CD14-positive monocyte (primary cell): ENCODE measurements around the gene VIM. TPM values are rescaled to one million over a fixed set of nuclear protein-coding genes. Genes with fewer than 3 reads are reported as not detected.

Source experiments
- DNase-seq, 3 donors: peaks; one replicate each; pipeline ENCODE4 v3.0.0-alpha.2; 2011 to 2022
- H2AFZ ChIP-seq: 2 replicates; pipeline ENCODE4 v1.6.0; 2012; ENCODE audit warnings: mild to moderate bottlenecking, low read depth, low read length, inconsistent platforms; ENCODE audit not compliant: insufficient read depth, poor library complexity, severe bottlenecking
- H3K27ac ChIP-seq, 2 donors: 1 replicate in 1 of 2; 2 replicates in 1 of 2; pipeline ENCODE4 v1.5.1; 2012 to 2013; ENCODE audit warnings: low read length in 2 of 2, control low read depth in 1 of 2, inconsistent platforms in 1 of 2, low read depth in 1 of 2, mild to moderate bottlenecking in 1 of 2
- H3K27me3 ChIP-seq, 2 donors: one replicate each; pipeline versions ENCODE4 v1.6.0 to v1.6.1; 2011 to 2013; ENCODE audit warnings: low read length in 2 of 2; ENCODE audit not compliant: control insufficient read depth in 2 of 2, insufficient read depth in 2 of 2
- H3K36me3 ChIP-seq, 2 donors: replicated peaks in 1 of 2; 1 replicate in 1 of 2; 2 replicates in 1 of 2; pipeline versions ENCODE4 v1.5.1 to v1.6.1; 2012 to 2013; ENCODE audit warnings: low read length in 2 of 2, control low read depth in 1 of 2, inconsistent platforms in 1 of 2, mild to moderate bottlenecking in 1 of 2; ENCODE audit not compliant: insufficient read depth in 2 of 2, control insufficient read depth in 1 of 2
- H3K4me1 ChIP-seq, 2 donors: 1 replicate in 1 of 2; 2 replicates in 1 of 2; pipeline versions ENCODE4 v1.5.1 to v1.6.1; 2012 to 2013; ENCODE audit warnings: low read length in 2 of 2, control low read depth in 1 of 2, inconsistent platforms in 1 of 2, mild to moderate bottlenecking in 1 of 2, moderate library complexity in 1 of 2; ENCODE audit not compliant: insufficient read depth in 2 of 2, control insufficient read depth in 1 of 2
- H3K4me2 ChIP-seq: replicated peaks from 2 replicates; pipeline ENCODE3; 2012; ENCODE audit warnings: low read length, moderate library complexity, mild to moderate bottlenecking; ENCODE audit not compliant: poor library complexity, severe bottlenecking; ENCODE audit errors: extremely low read depth
- H3K4me3 ChIP-seq, 3 experiments: fragments of 200-600 bp in 1 of 3; sonication (generic) in 1 of 3; replicated peaks in 1 of 3; 1 replicate in 2 of 3; 2 replicates in 1 of 3; pipeline ENCODE4 v1.5.1; 2011 to 2013; ENCODE audit warnings: low read length in 3 of 3, mild to moderate bottlenecking in 3 of 3, control low read depth in 2 of 3, low read depth in 2 of 3, inconsistent platforms in 1 of 3, moderate library complexity in 1 of 3
- H3K79me2 ChIP-seq: 2 replicates; pipeline ENCODE4 v1.6.0; 2012; ENCODE audit warnings: mild to moderate bottlenecking, control low read depth, inconsistent platforms, low read length, moderate library complexity; ENCODE audit not compliant: insufficient read depth
- H3K9ac ChIP-seq: 2 replicates; pipeline ENCODE4 v1.6.0; 2017; ENCODE audit warnings: low read length, mild to moderate bottlenecking; ENCODE audit not compliant: insufficient read depth, poor library complexity, severe bottlenecking
- H3K9me3 ChIP-seq, 2 donors: replicated peaks in 1 of 2; 1 replicate in 1 of 2; 2 replicates in 1 of 2; pipeline versions ENCODE4 v1.5.1 to v1.6.1; 2012 to 2013; ENCODE audit warnings: low read length in 2 of 2, control low read depth in 1 of 2; ENCODE audit not compliant: control insufficient read depth in 1 of 2, insufficient read depth in 1 of 2
- H4K20me1 ChIP-seq: 2 replicates; pipeline ENCODE4 v1.6.0; 2012; ENCODE audit warnings: mild to moderate bottlenecking, low read length, control low read depth, moderate library complexity; ENCODE audit not compliant: insufficient read depth
- H3K27ac Mint-ChIP-seq, 7 donors: one replicate each; pipeline ENCODE4 v1.8.0; 2020; ENCODE audit warnings: mild to moderate bottlenecking in 7 of 7, mixed read lengths in 7 of 7, moderate library complexity in 6 of 7, inconsistent platforms in 2 of 7
- H3K27me3 Mint-ChIP-seq, 3 donors: one replicate each; pipeline ENCODE4 v1.8.0; 2021 to 2022; ENCODE audit warnings: low read depth in 3 of 3, mild to moderate bottlenecking in 3 of 3, mixed read lengths in 3 of 3, moderate library complexity in 3 of 3, inconsistent platforms in 1 of 3
- H3K36me3 Mint-ChIP-seq, 2 donors: one replicate each; pipeline ENCODE4 v1.8.0; 2020; ENCODE audit warnings: mixed read lengths in 2 of 2, inconsistent platforms in 1 of 2, mild to moderate bottlenecking in 1 of 2
- H3K4me1 Mint-ChIP-seq: one replicate; pipeline ENCODE4 v1.8.0; 2020; ENCODE audit warnings: mild to moderate bottlenecking, mixed read lengths
- H3K4me3 Mint-ChIP-seq, 2 donors: one replicate each; pipeline ENCODE4 v1.8.0; 2020; ENCODE audit warnings: mild to moderate bottlenecking in 2 of 2, mixed read lengths in 2 of 2, moderate library complexity in 1 of 2
- H3K9me3 Mint-ChIP-seq, 7 donors: one replicate each; pipeline ENCODE4 v1.8.0; 2020 to 2022; ENCODE audit warnings: mixed read lengths in 7 of 7, mild to moderate bottlenecking in 6 of 7, moderate library complexity in 6 of 7, inconsistent platforms in 2 of 7
- WGBS: methylation state at CpG from one replicate; pipeline ENCODE4 v1.1.5; 2013; ENCODE audit warnings: missing lambda C conversion rate; ENCODE audit not compliant: insufficient coverage; 5-methylcytosine and 5-hydroxymethylcytosine counted together
- intact Hi-C, 2 donors: fragments of 100-400 bp; cut with micrococcal nuclease; formaldehyde crosslinking; loops; one replicate each; pipeline versions ENCODE4 v1.15.0 to v1.15.1; 2023
- polyA plus RNA-seq, 3 donors: library from polyadenylated mRNA; depleted of rRNA in 1 of 3; unstranded in 2 of 3; stranded (reverse) in 1 of 3; fragments of 300-500 nt in 2 of 3; fragments of >200 nt in 1 of 3; fragmentation: Illumina TruSeq in 2 of 3; gene quantifications; 1 replicate in 2 of 3; 2 replicates in 1 of 3; pipeline ENCODE4 v1.2.3, GENCODE V29; 2012 to 2021
- TF ChIP-seq, protein P1 (sequence below): fragments of 200-600 bp; IDR thresholded peaks from one replicate; pipeline ENCODE4 v1.8.0; 2022; ENCODE audit warnings: antibody characterized with exemption, mild to moderate bottlenecking

Gene VIM
- polyA plus RNA-seq, 3 donors = 697 to 4,055 (median 932) TPM

DNA sequence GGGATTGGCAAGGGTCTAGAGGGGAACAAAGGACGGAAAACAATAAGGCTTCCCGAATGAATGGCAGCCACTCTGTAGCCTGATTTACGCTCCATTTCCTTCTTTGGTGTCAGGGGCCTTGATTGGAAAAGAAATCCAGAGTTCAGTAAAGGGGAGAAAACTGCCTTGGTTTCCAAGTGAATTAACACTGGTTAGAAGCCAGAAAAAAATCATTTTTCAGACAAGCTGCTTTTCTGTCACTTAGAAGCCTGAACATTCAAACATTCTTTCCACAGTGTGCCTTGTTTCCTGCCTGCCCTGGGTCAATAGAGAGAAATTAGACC, 26.3 kb upstream of the VIM start:
- DNase-seq = no peak
- no peaks in the 10 kb centered on the region for H3K27me3 ChIP-seq
- H3K4me1 ChIP-seq = peaks cover 16 to 24% of the 10 kb centered on the region in 2 donors
- peak overlapping the region; percentile 89 for H3K4me2 ChIP-seq
- peaks cover 14% of the 10 kb centered on the region for H3K79me2 ChIP-seq
- TF ChIP-seq, protein P1, sequence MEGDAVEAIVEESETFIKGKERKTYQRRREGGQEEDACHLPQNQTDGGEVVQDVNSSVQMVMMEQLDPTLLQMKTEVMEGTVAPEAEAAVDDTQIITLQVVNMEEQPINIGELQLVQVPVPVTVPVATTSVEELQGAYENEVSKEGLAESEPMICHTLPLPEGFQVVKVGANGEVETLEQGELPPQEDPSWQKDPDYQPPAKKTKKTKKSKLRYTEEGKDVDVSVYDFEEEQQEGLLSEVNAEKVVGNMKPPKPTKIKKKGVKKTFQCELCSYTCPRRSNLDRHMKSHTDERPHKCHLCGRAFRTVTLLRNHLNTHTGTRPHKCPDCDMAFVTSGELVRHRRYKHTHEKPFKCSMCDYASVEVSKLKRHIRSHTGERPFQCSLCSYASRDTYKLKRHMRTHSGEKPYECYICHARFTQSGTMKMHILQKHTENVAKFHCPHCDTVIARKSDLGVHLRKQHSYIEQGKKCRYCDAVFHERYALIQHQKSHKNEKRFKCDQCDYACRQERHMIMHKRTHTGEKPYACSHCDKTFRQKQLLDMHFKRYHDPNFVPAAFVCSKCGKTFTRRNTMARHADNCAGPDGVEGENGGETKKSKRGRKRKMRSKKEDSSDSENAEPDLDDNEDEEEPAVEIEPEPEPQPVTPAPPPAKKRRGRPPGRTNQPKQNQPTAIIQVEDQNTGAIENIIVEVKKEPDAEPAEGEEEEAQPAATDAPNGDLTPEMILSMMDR = no peak
- Mint-ChIP-seq H3K9me3 (no peaks in the 10 kb centered on the region), H3K27me3 (peaks cover 0 to 1% (median 0%) of the 10 kb centered on the region in 3 donors), H3K4me1 (peaks cover 34% of the 10 kb centered on the region), H3K4me3 (peak overlapping the region; percentile 90 to 95), H3K36me3 (peaks cover 5% of the 10 kb centered on the region in 2 donors), H3K27ac (peak overlapping the region; percentile 98 to 100 (median 100))
- intact Hi-C loops = loop anchor here (2.0 to 5.0 kb wide), 3 partner anchors 15 to 174 kb away; no protein-coding TSS in a partner anchor
- peak overlapping the region; percentile 80 to 92 (median 86) for H3K4me3 ChIP-seq
- no peaks in the 10 kb centered on the region for H4K20me1 ChIP-seq
- H3K36me3 ChIP-seq = no peaks in the 10 kb centered on the region
- H3K9ac ChIP-seq = peak overlapping the region; percentile 85
- WGBS = 33% methylated on average over 3 of the region's 3 CpGs
- peak overlapping the region; percentile 89 for H2AFZ ChIP-seq
- no peaks in the 10 kb centered on the region for H3K9me3 ChIP-seq
- H3K27ac ChIP-seq = peak overlapping the region; percentile 96 to 97

DNA sequence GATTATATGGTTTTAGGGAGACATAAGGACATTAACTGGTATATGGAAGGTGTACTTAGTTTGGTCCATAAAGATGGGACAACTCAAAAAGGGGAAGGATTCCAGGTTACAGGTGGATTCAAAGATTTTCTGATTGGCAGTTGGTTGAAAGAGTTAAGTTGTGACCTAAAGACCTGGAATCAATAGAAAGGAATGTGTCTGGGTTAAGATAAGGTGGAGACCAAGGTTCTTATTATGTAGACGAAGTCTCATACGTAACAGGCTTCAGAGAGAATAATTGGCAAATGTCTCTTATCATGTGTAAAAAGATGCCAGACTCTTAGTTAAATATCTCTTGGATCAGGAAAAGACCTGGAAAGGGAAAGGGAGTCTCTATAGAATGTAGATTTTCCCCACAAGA, 25.5 kb upstream of the VIM start:
- Histone ChIP-seq H3K9ac (no peak overlapping the region), H3K4me3 (no peak overlapping the region), H2AFZ (no peak overlapping the region), H3K4me2 (no peak overlapping the region), H3K27ac (no peak overlapping the region), H4K20me1 (no peaks in the 10 kb centered on the region), H3K36me3 (no peaks in the 10 kb centered on the region), H3K4me1 (peaks cover 16 to 27% of the 10 kb centered on the region in 2 donors), H3K27me3 (no peaks in the 10 kb centered on the region), H3K79me2 (peaks cover 14% of the 10 kb centered on the region), H3K9me3 (no peaks in the 10 kb centered on the region)
- peaks cover 36% of the 10 kb centered on the region for H3K4me1 Mint-ChIP-seq
- H3K4me3 Mint-ChIP-seq = no peak overlapping the region
- H3K9me3 Mint-ChIP-seq = no peaks in the 10 kb centered on the region
- H3K36me3 Mint-ChIP-seq = peaks cover 5 to 6% of the 10 kb centered on the region in 2 donors
- peak overlapping the region in 4 of 7 donors; percentile 7 to 100 (median 86) for H3K27ac Mint-ChIP-seq
- intact Hi-C loops = loop anchor here (2.0 to 5.0 kb wide), 3 partner anchors 14 to 175 kb away; no protein-coding TSS in a partner anchor
- WGBS = no CpG with 5 or more reads among the region's 2 CpGs
- H3K27me3 Mint-ChIP-seq = peaks cover 0 to 4% (median 0%) of the 10 kb centered on the region in 3 donors
- no peak for DNase-seq
- TF ChIP-seq, protein P1 = no peak
